CD4-positive, alpha-beta memory T cell (primary cell): ENCODE measurements around the gene ZNF446. TPM values are rescaled to one million over a fixed set of nuclear protein-coding genes. Genes with fewer than 3 reads are reported as not detected.

Experiments used
- CTCF ChIA-PET: fragments of 350-600 bp; sonication (Branson Sonifier 250); formaldehyde crosslinking; loops from one replicate; lab custom pipeline; 2021; ENCODE audit warnings: inconsistent platforms; ENCODE audit not compliant: partially characterized antibody; lab: Charles Lee
- POLR2A ChIA-PET: fragments of 350-600 bp; sonication (Branson Sonifier 250); formaldehyde crosslinking; loops from one replicate; lab custom pipeline; 2021; ENCODE audit not compliant: partially characterized antibody; lab: Charles Lee
- DNase-seq, 5 donors: peaks; one replicate each; pipeline versions ENCODE4 v3.0.0 to v3.0.0-alpha.2; 2020 to 2022; ENCODE audit warnings: mixed read lengths in 1 of 5
- H3K27ac ChIP-seq: one replicate; pipeline ENCODE4 v1.7.0; 2013; ENCODE audit warnings: low read depth, low read length
- H3K27me3 ChIP-seq: 2 replicates; pipeline ENCODE4 v1.7.0; 2013; ENCODE audit warnings: mild to moderate bottlenecking, low read length, moderate library complexity; ENCODE audit not compliant: insufficient read depth
- H3K36me3 ChIP-seq: 2 replicates; pipeline ENCODE4 v1.7.0; 2013; ENCODE audit warnings: mild to moderate bottlenecking, low read length, moderate library complexity; ENCODE audit not compliant: insufficient read depth
- H3K4me1 ChIP-seq: 2 replicates; pipeline ENCODE4 v1.7.0; 2013; ENCODE audit warnings: mild to moderate bottlenecking, low read length, moderate library complexity; ENCODE audit not compliant: insufficient read depth
- H3K4me3 ChIP-seq, 2 donors: one replicate each; pipeline ENCODE4 v1.7.0; 2013; ENCODE audit warnings: low read length in 2 of 2, mild to moderate bottlenecking in 1 of 2
- H3K9me3 ChIP-seq, 2 donors: one replicate each; pipeline ENCODE4 v1.7.0; 2013; ENCODE audit warnings: low read length in 2 of 2, control low read depth in 1 of 2; ENCODE audit not compliant: control insufficient read depth in 1 of 2
- H3K27ac Mint-ChIP-seq, 7 donors: one replicate each; pipeline ENCODE4 v1.8.0; 2020 to 2021; ENCODE audit warnings: mixed read lengths in 7 of 7, mild to moderate bottlenecking in 6 of 7, inconsistent platforms in 3 of 7, moderate library complexity in 3 of 7
- H3K27me3 Mint-ChIP-seq, 2 donors: one replicate each; pipeline ENCODE4 v1.8.0; 2020 to 2021; ENCODE audit warnings: mixed read lengths in 2 of 2
- H3K36me3 Mint-ChIP-seq, 2 donors: one replicate each; pipeline ENCODE4 v1.8.0; 2020 to 2021; ENCODE audit warnings: mixed read lengths in 2 of 2, inconsistent platforms in 1 of 2, mild to moderate bottlenecking in 1 of 2
- H3K4me1 Mint-ChIP-seq, 4 donors: one replicate each; pipeline ENCODE4 v1.8.0; 2020 to 2021; ENCODE audit warnings: mixed read lengths in 4 of 4, mild to moderate bottlenecking in 1 of 4
- H3K4me3 Mint-ChIP-seq, 8 donors: one replicate each; pipeline ENCODE4 v1.8.0; 2020 to 2021; ENCODE audit warnings: mixed read lengths in 8 of 8, mild to moderate bottlenecking in 7 of 8, moderate library complexity in 6 of 8, inconsistent platforms in 3 of 8
- H3K9me3 Mint-ChIP-seq, 8 donors: one replicate each; pipeline ENCODE4 v1.8.0; 2020 to 2021; ENCODE audit warnings: mixed read lengths in 8 of 8, mild to moderate bottlenecking in 5 of 8, inconsistent platforms in 3 of 8, moderate library complexity in 1 of 8
- intact Hi-C: fragments of 100-400 bp; cut with micrococcal nuclease; formaldehyde crosslinking; loops from one replicate; pipeline ENCODE4 v1.15.1; 2023
- polyA plus RNA-seq, 2 donors: library from polyadenylated mRNA; unstranded; fragments of 300-500 nt; fragmentation: Illumina TruSeq; gene quantifications; one replicate each; pipeline ENCODE4 v1.2.3, GENCODE V29; 2021
- total RNA-seq, 2 experiments: library from RNA; stranded (reverse); gene quantifications; one replicate each; pipeline ENCODE4 v1.2.3, GENCODE V29; 2021

Gene ZNF446
- total and polyA plus RNA-seq, 4 experiments from 2014 or later = 1.4 to 19.5 (median 10.9) TPM

GRCh38 chr19:58455306-58455705 is 20.8 kb upstream of the ZNF446 start:
- Mint-ChIP-seq H3K4me1 (peaks cover 16 to 31% (median 21%) of the 10 kb centered on the region in 4 donors), H3K36me3 (peaks cover 13 to 24% of the 10 kb centered on the region in 2 donors), H3K27me3 (peaks cover 0 to 3% of the 10 kb centered on the region in 2 donors), H3K4me3 (no peak overlapping the region), H3K27ac (no peak overlapping the region), H3K9me3 (peaks cover 0 to 3% (median 0%) of the 10 kb centered on the region in 8 donors)
- CTCF ChIA-PET = no interaction called here
- H3K4me1 ChIP-seq = peaks cover 7% of the 10 kb centered on the region
- intact Hi-C loops = no loop called here
- no peak for DNase-seq
- H3K27ac ChIP-seq = no peak overlapping the region
- H3K27me3 ChIP-seq = no peaks in the 10 kb centered on the region
- POLR2A ChIA-PET = no interaction called here
- peaks cover 4% of the 10 kb centered on the region for H3K36me3 ChIP-seq
- no peaks in the 10 kb centered on the region for H3K9me3 ChIP-seq
- H3K4me3 ChIP-seq = no peak overlapping the region

- H3K27me3 ChIP-seq = no peaks in the 10 kb centered on the region
- no peak for DNase-seq
- Mint-ChIP-seq H3K4me1 (peaks cover 11 to 24% (median 16%) of the 10 kb centered on the region in 4 donors), H3K27me3 (peaks cover 0 to 2% of the 10 kb centered on the region in 2 donors), H3K27ac (no peak overlapping the region), H3K36me3 (peaks cover 13 to 23% of the 10 kb centered on the region in 2 donors), H3K9me3 (peaks cover 0 to 1% (median 0%) of the 10 kb centered on the region in 8 donors), H3K4me3 (no peak overlapping the region)
- no peak overlapping the region for H3K27ac ChIP-seq
- CTCF ChIA-PET = no interaction called here
- H3K4me1 ChIP-seq = peaks cover 2% of the 10 kb centered on the region
- intact Hi-C loops = no loop called here
- H3K9me3 ChIP-seq = no peaks in the 10 kb centered on the region
- peaks cover 4% of the 10 kb centered on the region for H3K36me3 ChIP-seq
- H3K4me3 ChIP-seq = no peak overlapping the region
- POLR2A ChIA-PET = no interaction called here
These were observed 20.0 kb upstream of the ZNF446 start for GRCh38 chr19:58456111-58456510.

GRCh38 chr19:58460039-58460438 is 16.1 kb upstream of the ZNF446 start:
- Mint-ChIP-seq H3K27ac (no peak overlapping the region), H3K36me3 (peaks cover 8 to 9% of the 10 kb centered on the region in 2 donors), H3K27me3 (peaks cover 0 to 1% of the 10 kb centered on the region in 2 donors), H3K4me1 (peaks cover 0 to 7% (median under 1%) of the 10 kb centered on the region in 4 donors), H3K9me3 (peaks cover 0 to 1% (median 0%) of the 10 kb centered on the region in 8 donors), H3K4me3 (no peak overlapping the region)
- POLR2A ChIA-PET = no interaction called here
- no peaks in the 10 kb centered on the region for H3K4me1 ChIP-seq
- CTCF ChIA-PET = no interaction called here
- no peak for DNase-seq
- H3K9me3 ChIP-seq = no peaks in the 10 kb centered on the region
- no peak overlapping the region for H3K27ac ChIP-seq
- intact Hi-C loops = no loop called here
- H3K27me3 ChIP-seq = no peaks in the 10 kb centered on the region
- H3K36me3 ChIP-seq = peaks cover 4% of the 10 kb centered on the region
- no peak overlapping the region for H3K4me3 ChIP-seq

- no peaks in the 10 kb centered on the region for H3K9me3 ChIP-seq
- intact Hi-C loops = loop anchor here (1.0 to 2.0 kb wide), 6 partner anchors 9 to 283 kb away; partner anchors contain the start of genes ZNF132, ZNF274 and ZNF324B
- H3K27ac Mint-ChIP-seq = peak overlapping the region in 6 of 7 donors; percentile 31 to 92 (median 88)
- CTCF ChIA-PET = no interaction called here
- peaks cover 4% of the 10 kb centered on the region for H3K36me3 ChIP-seq
- peaks cover 20% of the 10 kb centered on the region for H3K4me1 ChIP-seq
- no peak for DNase-seq
- H3K27me3 ChIP-seq = no peaks in the 10 kb centered on the region
- no peaks in the 10 kb centered on the region for H3K9me3 Mint-ChIP-seq
- H3K36me3 Mint-ChIP-seq = peaks cover 0 to 15% of the 10 kb centered on the region in 2 donors
- H3K27ac ChIP-seq = no peak overlapping the region
- peak overlapping the region; percentile 82 to 91 (median 87) for H3K4me3 Mint-ChIP-seq
- H3K4me1 Mint-ChIP-seq = peaks cover 14 to 32% (median 22%) of the 10 kb centered on the region in 4 donors
- H3K27me3 Mint-ChIP-seq = peaks cover 0 to 1% of the 10 kb centered on the region in 2 donors
- H3K4me3 ChIP-seq = peak overlapping the region; percentile 47 to 83
- POLR2A ChIA-PET = interaction anchor here (0.5 to 2.0 kb wide), 7 partner anchors 9 to 84 kb away, joined by 3 to 8 read pairs (median 5); partner anchors contain the start of genes TRIM28, ZBTB45, ZNF132 and ZNF324B
These were observed 9.9 kb upstream of the ZNF446 start for GRCh38 chr19:58466089-58466759.

GRCh38 chr19:58466760-58467589 is 9.2 kb upstream of the ZNF446 start, which contains the start of gene ZNF324:
Gene ZNF324 (plus strand): TSS chr19:58467080. CDS start chr19:58469186, 2,106 bp downstream.
- Histone ChIP-seq H3K4me3 (peak within 1 kb of the TSS; percentile 52 to 83), H3K36me3 (peaks cover 4% of the 10 kb centered on the region), H3K4me1 (peaks cover 20% of the 10 kb centered on the region), H3K27me3 (no peaks in the 10 kb centered on the region), H3K27ac (peak within 1 kb of the TSS; percentile 92), H3K9me3 (no peaks in the 10 kb centered on the region)
- Mint-ChIP-seq H3K9me3 (no peaks in the 10 kb centered on the region), H3K4me1 (peaks cover 14 to 32% (median 22%) of the 10 kb centered on the region in 4 donors), H3K27ac (peak within 1 kb of the TSS; percentile 80 to 93 (median 91)), H3K27me3 (peaks cover 0 to 1% of the 10 kb centered on the region in 2 donors), H3K4me3 (peak within 1 kb of the TSS; percentile 82 to 91 (median 87)), H3K36me3 (peaks cover under 1 to 15% of the 10 kb centered on the region in 2 donors)
- POLR2A ChIA-PET = interaction anchor here (0.6 to 2.0 kb wide), 5 partner anchors 8 to 53 kb away, joined by 3 to 8 read pairs (median 5); partner anchors contain the start of genes ZBTB45, ZNF324B and ZNF446
- peak; percentile 94 to 96 (median 95) for DNase-seq
- CTCF ChIA-PET = no interaction called here
- intact Hi-C loops = loop anchor here (1.0 to 2.0 kb wide), 8 partner anchors 8 to 284 kb away; partner anchors contain the start of genes ZNF132, ZNF274, ZNF324B and ZNF837

- H3K27me3 Mint-ChIP-seq = peaks cover 0 to 1% of the 10 kb centered on the region in 2 donors
- intact Hi-C loops = no loop called here
- peaks cover 4 to 26% of the 10 kb centered on the region in 2 donors for H3K36me3 Mint-ChIP-seq
- peaks cover 8% of the 10 kb centered on the region for H3K36me3 ChIP-seq
- POLR2A ChIA-PET = interaction anchor here (0.6 to 1.1 kb wide), 2 partner anchors 7 to 75 kb away, joined by 3 read pairs; partner anchors contain the start of gene ZNF446
- no peak for DNase-seq
- no peaks in the 10 kb centered on the region for H3K9me3 ChIP-seq
- H3K27me3 ChIP-seq = no peaks in the 10 kb centered on the region
- peaks cover 20% of the 10 kb centered on the region for H3K4me1 ChIP-seq
- peak overlapping the region; percentile 80 to 91 (median 87) for H3K4me3 Mint-ChIP-seq
- CTCF ChIA-PET = no interaction called here
- peak overlapping the region; percentile 5 to 93 (median 85) for H3K27ac Mint-ChIP-seq
- peak overlapping the region in 1 of 2 donors; percentile 9 for H3K4me3 ChIP-seq
- no peaks in the 10 kb centered on the region for H3K9me3 Mint-ChIP-seq
- peaks cover 14 to 32% (median 22%) of the 10 kb centered on the region in 4 donors for H3K4me1 Mint-ChIP-seq
- H3K27ac ChIP-seq = no peak overlapping the region
These were observed 7.8 kb upstream of the ZNF446 start for GRCh38 chr19:58468216-58468839.
